ENCODE data around the gene OSBPL6. TPM values are rescaled to one million over a fixed set of nuclear protein-coding genes. Genes with fewer than 3 reads are reported as not detected.

Gene OSBPL6
- total RNA-seq, 1 donor from 2014 or later, result 5.4 TPM

DNA sequence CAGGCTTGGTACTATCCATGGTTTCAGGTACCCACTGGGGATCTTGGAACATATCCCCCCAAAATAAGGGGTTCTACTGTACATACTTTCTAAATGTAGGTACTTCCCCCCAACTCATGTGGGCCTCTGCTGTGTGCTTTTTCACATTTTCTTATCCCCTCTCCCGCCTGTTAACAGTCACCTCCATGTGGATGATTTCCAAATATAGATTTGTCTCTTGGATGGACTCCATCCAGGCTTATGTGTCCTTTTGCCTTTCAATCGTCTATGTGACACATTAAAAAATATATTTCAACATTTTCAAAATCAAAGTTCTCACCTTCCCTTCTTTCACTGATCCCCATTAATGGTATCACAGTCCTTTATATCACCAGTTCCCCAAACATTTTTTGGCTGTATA, 44.4 kb downstream of the OSBPL6 start:
- DNase-seq (ENCODE audit: low read depth, low spot score), result no peak

DNA sequence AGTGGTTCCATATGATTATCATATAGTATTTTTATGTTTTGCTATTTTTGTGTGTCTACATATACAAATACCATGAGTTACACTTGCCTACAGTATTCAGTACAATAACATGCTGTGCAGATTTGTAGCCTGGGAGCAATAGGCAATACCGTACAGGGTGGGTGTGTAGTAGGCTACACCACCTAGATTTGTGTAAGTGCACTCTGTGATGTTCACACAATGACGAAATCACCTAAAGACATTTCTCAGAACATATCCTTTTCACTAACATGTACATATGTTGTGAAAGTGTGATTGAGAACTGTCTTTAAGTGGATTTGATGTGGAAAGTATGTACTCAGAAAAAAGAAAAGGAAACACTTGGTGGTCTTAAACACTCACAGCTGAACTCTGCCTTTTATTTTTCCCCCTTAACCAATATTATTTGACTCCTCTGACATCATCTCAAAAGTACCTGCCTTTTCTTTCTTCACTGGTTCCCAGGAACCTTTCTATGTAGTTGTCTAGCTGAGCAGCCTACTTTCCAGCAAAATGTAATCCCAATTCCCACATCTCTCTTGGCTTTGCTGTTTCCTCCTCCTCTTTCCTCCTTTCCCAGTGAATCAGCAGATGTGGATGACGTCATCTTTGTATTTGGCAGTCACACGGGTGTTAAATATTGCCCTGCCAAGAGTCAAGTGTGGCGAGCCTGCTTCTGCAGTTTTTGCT, 47.7 kb downstream of the OSBPL6 start:
- DNase-seq (ENCODE audit: low read depth, low spot score), result peak; percentile 78

DNA sequence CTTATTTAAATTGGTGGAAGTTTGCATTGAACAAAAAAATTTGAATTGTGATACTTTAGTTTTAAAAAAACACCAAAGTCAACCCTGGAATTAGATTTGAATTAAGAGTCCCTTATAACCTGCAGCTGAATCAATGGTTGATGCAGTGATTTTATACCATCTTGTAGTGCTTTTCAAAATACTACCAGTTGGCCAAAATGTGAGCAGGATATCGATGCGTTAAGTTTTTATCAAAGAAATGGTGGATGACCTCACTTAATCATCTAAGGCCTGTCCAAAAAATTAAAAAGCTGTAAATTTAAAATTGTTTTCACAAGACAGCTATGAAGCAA, 48.2 kb downstream of the OSBPL6 start:
- no peak for DNase-seq (ENCODE audit: low read depth, low spot score)

DNA sequence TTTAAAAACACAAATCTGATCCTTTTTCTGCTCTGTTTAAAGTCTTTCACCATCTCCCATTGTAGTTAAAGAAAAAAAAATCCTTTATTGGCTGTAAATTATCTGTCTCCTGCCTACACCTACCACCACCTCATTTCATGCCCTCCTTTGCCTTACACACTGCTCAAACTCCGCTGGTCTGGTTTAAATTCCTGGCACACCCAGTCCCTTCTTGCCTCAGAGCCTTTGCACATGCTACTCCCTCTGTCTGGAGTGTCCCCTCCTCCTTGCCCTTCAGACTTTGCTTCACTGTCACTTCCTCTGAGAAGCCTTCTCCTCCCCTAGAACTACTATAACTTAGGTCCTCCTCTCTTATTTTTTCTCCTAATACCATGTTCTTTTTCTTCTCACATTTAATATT, 49.6 kb downstream of the OSBPL6 start:
- no peak for DNase-seq (ENCODE audit: low read depth, low spot score)

DNA sequence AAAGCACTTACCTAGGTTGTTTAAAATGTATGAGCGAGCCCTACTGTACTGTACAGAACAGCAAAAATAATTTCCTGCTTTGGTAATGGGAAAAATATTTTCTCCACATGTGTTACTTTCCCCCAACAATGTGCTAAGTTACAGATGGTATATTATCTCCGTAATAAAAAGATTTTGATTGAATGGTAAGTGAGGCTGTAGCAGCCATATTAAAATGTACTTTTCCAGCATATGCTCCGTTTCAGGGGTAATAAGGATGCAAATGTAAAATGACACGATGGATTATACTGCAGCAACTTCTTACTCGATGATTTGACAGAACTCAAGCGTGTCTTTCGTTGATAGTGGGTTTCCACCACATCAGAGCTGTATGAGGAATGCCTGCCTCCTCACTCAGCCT, 50.5 kb downstream of the OSBPL6 start:
- DNase-seq (ENCODE audit: low read depth, low spot score), result no peak

DNA sequence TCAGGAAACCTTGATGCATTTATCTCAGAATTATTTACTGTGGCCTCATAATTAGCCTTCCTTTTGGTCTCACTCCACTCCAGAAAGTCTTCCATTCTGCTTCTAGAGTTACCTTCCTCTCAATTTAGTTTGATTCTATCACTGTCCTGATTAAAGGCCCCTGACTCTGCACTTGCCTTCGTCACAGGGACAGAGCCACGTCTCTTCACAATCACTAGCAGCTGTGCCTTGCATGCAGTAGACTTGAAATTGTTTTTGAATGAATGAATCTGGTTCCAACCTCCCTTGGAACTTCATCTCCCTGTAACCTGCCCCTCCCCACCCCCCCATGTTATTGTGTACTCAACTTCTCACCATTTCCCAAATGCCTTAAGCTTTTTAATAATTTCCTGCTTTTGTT, 52.4 kb downstream of the OSBPL6 start:
- DNase-seq (ENCODE audit: low read depth, low spot score), result no peak

DNA sequence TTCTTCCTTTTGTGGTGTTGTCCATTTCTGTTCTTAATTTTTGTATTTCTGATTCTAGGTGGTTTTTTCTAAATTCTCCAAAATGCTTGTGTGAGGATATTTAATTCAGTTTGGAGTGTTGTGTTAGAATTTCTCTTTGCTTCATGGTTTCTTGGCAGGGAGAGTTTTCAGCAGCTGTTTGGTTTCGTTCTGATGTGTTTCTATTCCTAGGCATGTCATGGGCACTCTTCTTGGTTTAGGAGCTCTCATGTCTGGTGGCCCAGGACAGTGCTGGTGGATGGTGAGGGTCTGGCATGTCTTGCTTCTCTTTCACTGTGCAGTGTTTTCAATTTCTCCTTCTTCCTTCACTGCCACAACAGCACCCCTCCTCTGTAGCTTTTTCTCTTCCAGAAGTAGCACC, 52.9 kb downstream of the OSBPL6 start:
- DNase-seq (ENCODE audit: low read depth, low spot score), result no peak

DNA sequence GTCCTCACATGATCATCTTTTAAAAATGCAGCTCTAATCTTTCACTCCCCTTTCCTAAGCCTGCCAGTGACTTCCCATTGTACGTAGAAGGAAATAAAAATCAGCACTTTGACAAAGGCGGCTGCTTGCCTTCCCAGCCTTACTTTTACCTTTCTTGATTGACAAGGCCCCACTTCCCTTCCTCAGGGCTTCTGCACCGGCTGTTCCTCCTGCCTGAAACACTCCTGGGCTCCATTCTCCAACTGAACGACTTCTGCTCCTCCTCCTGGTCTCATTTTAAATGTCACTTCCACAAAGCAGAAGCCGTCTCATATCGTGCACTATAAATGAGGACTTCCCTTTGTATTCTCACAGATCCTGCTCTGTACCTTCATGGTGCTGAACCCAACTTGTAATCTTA, 56.1 kb downstream of the OSBPL6 start:
- DNase-seq (ENCODE audit: low read depth, low spot score), result no peak

DNA sequence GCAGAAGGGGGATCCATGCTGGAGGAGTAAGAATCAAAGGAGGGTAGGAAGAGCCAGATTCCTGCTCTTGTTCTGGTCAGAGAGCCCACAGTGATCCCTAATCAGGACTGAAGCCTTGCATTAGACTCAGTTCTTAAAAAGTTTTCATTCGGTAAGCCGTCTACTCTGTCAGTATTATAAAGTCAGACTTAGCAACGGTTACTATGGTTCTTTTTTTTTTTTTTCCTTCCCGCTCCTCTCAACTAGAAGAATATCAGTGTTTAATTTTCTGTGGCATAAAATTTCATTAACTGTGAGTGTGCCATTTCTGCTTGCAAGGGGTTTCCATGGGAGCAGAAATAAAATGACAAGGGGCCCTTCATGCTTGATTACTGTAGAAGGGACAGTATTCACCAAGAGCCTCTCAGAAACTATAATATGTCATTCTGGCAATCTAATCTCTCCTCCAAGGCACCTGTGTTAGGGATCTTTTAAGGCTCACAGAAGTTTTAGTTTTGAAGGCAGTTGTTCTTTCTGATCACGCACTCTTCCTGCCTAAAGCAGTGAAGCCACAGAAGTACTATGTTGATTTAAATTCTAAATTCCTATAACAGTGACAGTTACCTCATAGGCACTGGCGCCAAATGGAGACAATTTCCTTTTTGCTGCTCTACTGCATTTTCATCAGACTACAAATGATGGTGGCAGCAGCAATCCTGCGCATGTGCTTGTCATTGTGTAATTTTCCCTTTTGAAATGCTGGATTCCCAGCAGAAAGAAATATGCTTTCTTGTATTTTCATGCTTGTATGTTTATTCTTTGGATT, 57.0 kb downstream of the OSBPL6 start:
- no peak for DNase-seq (ENCODE audit: low read depth, low spot score)

DNA sequence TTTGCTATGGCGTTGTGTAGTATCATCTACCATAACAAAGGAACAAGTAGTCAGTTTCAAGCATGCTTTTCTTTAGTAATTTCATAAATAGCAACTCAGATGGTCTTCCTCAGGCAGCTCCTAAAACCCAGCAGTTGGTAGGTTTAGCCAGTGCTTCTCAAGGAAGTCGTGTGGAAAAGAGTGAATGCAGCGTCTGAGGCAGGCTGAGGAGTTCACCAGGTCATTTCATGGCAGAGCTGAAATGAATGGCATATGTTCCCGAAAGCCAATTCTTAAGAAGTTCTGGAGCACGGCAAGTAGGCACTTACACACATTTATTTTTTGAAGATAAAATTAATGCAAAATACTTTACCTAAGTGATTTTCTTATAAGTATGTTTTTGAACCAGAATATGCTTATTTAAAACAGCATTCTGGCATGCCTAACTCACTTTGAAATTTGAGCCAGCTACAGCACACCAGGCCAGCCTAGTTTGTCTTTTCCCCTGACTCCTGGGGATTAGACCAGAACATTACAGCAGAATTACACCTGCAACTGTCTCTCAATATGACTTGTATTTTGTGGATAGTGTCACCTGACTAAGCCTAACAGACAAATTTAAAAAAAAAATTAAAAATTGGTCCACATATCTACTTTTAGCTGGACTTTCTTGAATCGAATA, 62.2 kb downstream of the OSBPL6 start:
- DNase-seq (ENCODE audit: low read depth, low spot score), result no peak

DNA sequence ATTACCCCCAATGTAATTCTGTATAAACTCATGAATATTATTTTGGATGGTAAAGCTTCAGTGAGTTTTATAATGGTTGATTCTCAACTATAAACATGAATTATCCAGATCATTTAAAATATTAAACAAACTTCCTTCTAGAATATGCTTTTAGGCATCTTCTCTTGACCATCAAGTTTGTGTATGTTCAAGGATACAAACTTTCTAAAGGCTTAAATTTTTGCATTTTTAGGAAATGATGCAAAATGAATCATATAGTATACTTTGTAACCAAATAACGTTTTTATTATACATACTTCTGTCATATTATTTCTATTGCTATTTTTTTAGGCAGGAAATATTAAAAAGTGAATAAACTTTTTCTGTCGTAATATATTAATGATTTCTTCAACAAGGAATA, 62.8 kb downstream of the OSBPL6 start:
- DNase-seq (ENCODE audit: low read depth, low spot score), result no peak

DNA sequence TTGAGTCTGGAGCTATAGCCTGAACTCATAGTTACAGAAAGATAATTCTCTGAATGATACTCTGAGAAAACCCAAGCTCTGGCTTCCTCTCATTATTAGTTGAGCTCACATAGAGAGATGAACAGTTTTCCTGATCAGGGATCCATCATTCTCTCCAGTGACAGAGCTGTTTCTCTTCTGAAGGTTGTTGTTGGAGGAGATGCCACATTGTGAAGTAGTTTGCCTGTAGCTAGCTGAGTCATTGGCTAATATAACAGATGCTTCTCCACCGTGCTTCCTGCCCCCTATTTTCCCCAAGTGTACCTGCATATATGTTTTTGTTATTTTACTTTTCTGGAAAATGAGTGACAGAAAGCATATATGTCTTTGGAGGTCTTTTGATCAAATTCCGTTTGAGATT, 64.6 kb downstream of the OSBPL6 start:
- DNase-seq (ENCODE audit: low read depth, low spot score), result no peak

DNA sequence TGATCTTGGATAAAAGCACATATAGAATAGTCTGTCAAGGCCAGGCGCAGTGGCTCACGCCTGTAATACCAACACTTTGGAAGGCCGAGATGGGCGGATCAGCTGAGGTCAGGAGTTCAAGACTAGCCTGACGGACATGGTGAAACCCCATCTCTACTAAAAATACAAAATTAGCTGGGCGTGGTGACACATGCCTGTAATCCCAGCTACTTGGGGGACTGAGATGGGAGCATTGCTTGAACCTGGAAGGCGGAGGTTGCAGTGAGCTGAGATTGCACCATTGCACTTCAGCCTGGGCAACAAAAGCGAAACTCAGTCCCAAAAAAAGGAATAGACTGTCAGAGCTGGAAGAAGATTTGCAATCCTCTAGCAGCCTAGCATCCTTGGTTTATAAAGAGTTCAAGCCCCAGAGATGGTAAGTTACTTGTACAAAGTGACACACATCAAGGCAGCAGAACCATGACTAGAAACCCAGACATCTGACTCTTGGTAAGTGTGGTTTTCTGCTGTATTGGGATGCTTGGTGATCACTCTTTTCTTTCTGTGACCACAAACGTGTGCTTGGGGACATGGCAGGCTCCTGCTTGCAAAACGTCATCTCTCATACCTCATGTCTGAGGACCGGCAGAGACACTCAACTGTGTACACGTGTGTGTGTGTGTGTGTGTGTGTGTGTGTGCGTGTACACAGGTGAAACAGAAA, 69.0 kb downstream of the OSBPL6 start:
- no peak for DNase-seq (ENCODE audit: low read depth, low spot score)

DNA sequence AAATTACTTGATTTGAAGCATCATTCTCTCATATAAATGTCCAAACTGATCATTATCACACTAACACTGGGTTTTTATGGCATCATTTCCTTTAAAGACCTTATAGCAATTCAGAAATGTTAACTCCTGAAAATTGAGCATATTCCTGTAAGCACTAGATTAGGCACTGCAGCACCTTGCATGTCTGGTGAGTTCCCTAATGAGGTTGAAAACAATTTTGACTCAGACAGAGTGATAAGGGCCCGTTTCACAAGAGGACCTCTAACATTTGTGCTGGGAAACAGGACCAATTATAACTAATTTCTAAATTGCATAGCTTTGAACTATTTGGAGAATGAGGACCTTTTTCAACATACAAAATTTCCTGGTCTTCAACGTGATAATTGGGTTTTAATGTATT, 69.9 kb downstream of the OSBPL6 start:
- DNase-seq (ENCODE audit: low read depth, low spot score), result no peak

DNA sequence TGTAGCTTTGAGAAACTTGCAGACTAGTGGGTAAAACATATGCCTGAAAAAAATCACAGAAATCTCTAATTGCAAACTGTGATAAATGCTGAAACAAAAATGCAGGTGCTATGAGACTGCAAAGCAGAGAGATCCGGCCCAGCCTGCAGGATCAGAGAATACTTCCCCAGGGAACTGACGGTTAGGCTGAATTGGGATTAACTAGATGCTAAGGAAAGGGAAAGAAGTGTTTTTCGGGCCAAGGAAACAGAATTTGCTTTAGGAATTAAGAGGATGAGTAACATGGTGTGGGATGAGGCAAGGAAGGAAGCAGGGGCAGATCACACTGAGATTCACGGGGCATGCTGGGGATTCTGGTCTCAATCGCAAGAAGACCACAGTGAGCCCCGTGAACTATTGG, 71.5 kb downstream of the OSBPL6 start:
- DNase-seq (ENCODE audit: low read depth, low spot score), result no peak

DNA sequence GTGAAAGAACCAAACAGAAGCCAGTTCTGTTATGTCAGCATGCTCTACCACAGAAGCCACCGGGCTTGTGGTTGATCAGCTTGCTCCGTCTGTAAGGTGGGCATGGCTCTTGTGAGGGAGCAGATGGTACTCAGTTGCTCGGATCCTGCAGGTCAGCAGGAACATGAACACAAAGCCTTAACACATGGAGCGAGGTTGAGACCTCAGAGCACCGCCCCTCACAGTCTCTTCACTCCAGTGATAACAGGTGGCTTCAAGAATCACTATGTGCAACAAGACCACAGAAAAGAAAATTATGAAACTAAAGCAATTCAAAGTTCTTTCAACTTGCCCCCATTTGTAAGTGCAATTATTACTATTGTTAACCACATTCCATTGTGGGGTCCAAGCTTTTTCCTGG, 72.1 kb downstream of the OSBPL6 start:
- no peak for DNase-seq (ENCODE audit: low read depth, low spot score)

DNA sequence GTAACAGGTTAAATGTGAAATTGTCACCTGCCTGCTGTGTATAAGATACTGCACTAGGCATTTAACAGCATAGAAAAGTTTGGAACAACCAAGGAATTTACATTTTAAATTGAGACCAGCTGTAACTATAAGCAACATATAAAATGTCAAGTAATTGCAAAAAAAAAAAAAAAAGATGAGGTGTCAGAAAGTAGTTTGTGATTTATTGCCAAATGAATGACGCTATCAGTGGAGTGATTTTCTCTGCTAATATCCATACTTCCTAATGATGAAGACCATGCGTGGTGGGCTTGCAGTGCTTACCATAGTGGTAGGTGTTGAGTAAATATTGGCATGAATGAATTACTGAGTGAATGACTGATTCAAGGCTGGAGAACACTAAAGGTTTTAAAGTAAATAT, 73.3 kb downstream of the OSBPL6 start:
- DNase-seq (ENCODE audit: low read depth, low spot score), result no peak

DNA sequence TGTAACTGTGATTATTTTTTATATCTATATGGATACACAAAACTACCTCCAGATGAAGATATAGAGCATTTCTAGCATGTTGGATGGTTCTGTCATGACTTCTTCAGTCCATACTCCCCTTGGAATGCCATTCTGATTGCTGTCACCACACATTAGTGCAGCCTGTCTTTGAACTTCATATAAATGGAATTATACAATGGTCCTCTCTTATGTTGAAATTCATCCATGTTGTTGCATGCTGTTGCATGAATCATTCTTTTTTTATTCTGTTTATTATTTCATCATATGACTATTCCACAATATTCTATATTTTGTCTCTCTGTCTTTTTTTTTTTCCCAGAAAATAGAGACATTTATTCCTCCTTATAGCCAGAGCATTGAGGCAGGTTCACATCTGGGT, 74.1 kb downstream of the OSBPL6 start:
- DNase-seq (ENCODE audit: low read depth, low spot score), result no peak

DNA sequence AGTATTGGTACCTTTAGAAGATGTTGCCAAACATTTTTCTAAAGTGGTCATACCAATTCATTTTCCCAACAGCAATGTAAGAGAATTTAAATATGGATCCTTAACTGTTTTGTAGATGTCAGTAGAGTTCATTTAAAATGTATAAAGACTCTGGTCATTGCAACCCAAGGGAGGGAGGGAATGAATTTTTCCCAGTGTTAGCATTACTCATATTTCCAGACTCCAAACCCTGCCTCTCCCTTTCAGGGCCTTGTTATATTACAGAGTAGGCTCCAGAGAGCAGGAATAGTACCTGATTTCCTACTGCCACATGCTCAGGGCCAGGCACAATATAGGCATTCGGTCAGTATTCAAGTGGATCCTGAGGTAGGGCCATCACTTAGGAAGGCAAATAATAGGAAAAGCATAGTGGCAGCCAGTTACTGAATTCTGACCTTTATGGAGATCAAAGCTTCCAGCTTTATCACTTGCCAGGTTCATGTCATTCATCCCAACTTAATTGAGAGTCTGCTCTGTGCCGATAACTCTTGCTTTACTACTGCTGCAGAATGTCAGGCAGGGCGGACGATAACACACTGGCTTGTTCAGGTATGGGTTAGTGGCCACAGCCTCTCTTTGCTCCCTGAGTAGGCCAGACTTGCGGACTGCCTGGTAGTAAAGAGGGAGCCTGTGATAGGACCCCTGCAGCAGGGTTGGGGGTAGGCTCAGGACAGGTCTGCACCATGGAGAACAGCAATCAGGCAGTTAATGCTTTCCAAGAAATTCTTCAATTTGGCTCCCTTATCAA, 75.3 kb downstream of the OSBPL6 start:
- no peak for DNase-seq (ENCODE audit: low read depth, low spot score)

DNA sequence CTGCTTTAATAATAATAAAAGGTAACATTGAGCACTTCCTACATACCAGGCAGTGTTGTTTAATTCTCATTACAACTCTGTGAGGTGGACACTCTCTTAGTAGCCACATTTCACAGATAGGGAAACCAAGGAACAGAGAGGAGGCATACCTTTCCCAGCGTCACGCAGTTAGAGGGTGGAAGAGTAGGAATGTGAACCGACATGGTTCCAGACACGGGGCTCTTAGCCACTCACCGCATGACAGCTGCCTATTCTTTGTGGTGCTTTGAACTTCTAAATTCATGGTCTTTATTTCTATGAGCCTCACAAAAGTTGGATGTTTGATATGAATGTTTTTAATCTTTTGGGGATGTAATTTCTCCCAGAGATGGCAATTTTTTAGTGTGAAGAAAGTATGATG, 76.0 kb downstream of the OSBPL6 start:
- no peak for DNase-seq (ENCODE audit: low read depth, low spot score)

DNA sequence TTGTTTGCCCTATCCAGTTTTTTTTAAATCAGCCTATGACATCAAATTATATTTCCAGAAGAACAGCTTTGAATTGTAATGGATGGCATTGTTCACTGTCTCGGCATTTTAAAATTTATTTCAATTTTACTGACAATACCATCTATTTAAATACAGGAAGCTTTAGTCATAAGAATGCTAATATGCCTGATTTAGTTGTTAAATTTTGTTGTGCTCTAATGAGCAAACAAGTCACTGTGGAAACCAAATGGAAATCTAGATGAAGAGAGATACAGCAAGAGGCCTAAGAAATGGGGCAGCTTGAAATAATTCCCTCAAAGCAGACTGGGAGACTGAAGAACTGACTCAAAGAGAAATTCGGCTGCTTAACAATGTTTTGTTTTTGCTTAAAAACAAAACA, 76.8 kb downstream of the OSBPL6 start:
- DNase-seq (ENCODE audit: low read depth, low spot score), result no peak

All from pulmonary artery endothelial cell (primary cell).